Keratinocyte (primary cell): ENCODE measurements around the gene STRC. TPM values are rescaled to one million over a fixed set of nuclear protein-coding genes. Genes with fewer than 3 reads are reported as not detected.
A peak's percentile ranks its signal among the peaks of the same experiment; 100 is the strongest.
"Not testable (repeated sequence)": the region's sequence is repeated elsewhere in the genome, so short reads cannot be mapped to it uniquely, and the experiment has no call there.

Experiments used
- DNase-seq: peaks from one replicate; pipeline ENCODE4 v3.0.0-alpha.2; 2011; ENCODE audit warnings: low read depth, missing footprints, low spot score
- FAIRE-seq: peaks from 2 replicates; lab custom pipeline; 2011; peaks lifted over from hg19 to GRCh38; lab: Jason Lieb, UNC
- H2AFZ ChIP-seq: 2 replicates; pipeline ENCODE4 v1.6.0; 2012; ENCODE audit warnings: low read length, control low read depth, inconsistent platforms; ENCODE audit not compliant: control insufficient read depth
- H3K27ac ChIP-seq: 2 replicates; pipeline ENCODE4 v1.5.1; 2011; ENCODE audit warnings: low read length; ENCODE audit not compliant: control insufficient read depth, insufficient read depth
- H3K27me3 ChIP-seq: 3 replicates; pipeline ENCODE4 v1.6.0; 2011; ENCODE audit warnings: low read length; ENCODE audit not compliant: control insufficient read depth, insufficient read depth; ENCODE audit errors: extremely low read depth
- H3K36me3 ChIP-seq, 2 experiments: 2 replicates in 1 of 2; 3 replicates in 1 of 2; pipeline ENCODE4 v1.5.1; 2011; ENCODE audit warnings: low read length in 2 of 2, mild to moderate bottlenecking in 1 of 2; ENCODE audit not compliant: control insufficient read depth in 2 of 2, insufficient read depth in 2 of 2; ENCODE audit errors: extremely low read depth in 1 of 2
- H3K4me1 ChIP-seq: 3 replicates; pipeline ENCODE4 v1.5.1; 2011; ENCODE audit warnings: low read length; ENCODE audit not compliant: control insufficient read depth, insufficient read depth; ENCODE audit errors: extremely low read depth
- H3K4me2 ChIP-seq: 3 replicates; pipeline ENCODE4 v1.6.0; 2011; ENCODE audit warnings: low read depth, low read length; ENCODE audit not compliant: control insufficient read depth, insufficient read depth; ENCODE audit errors: extremely low read depth
- H3K4me3 ChIP-seq, 3 experiments: fragments of 200-600 bp in 1 of 3; sonication (generic) in 1 of 3; 2 replicates in 2 of 3; 3 replicates in 1 of 3; pipeline ENCODE4 v1.5.1; 2011 to 2016; ENCODE audit warnings: low read length in 3 of 3, mild to moderate bottlenecking in 3 of 3, control low read depth in 2 of 3, inconsistent platforms in 1 of 3, low read depth in 1 of 3, mixed read lengths in 1 of 3, mixed run types in 1 of 3, moderate library complexity in 1 of 3; ENCODE audit not compliant: control insufficient read depth in 2 of 3, insufficient read depth in 2 of 3; ENCODE audit errors: extremely low read depth in 1 of 3
- H3K79me2 ChIP-seq: 2 replicates; pipeline ENCODE4 v1.6.0; 2012; ENCODE audit warnings: low read length; ENCODE audit not compliant: control insufficient read depth, insufficient read depth
- H3K9ac ChIP-seq: 3 replicates; pipeline ENCODE4 v1.6.0; 2011; ENCODE audit warnings: low read length; ENCODE audit not compliant: control insufficient read depth, insufficient read depth; ENCODE audit errors: extremely low read depth
- H3K9me1 ChIP-seq: 3 replicates; pipeline ENCODE4 v1.6.0; 2011; ENCODE audit warnings: low read length; ENCODE audit not compliant: control insufficient read depth, insufficient read depth; ENCODE audit errors: extremely low read depth
- H3K9me3 ChIP-seq: 2 replicates; pipeline ENCODE4 v1.5.1; 2012; ENCODE audit warnings: low read depth, low read length; ENCODE audit not compliant: control insufficient read depth
- H4K20me1 ChIP-seq: 3 replicates; pipeline ENCODE4 v1.6.0; 2011; ENCODE audit warnings: low read length; ENCODE audit not compliant: control insufficient read depth, insufficient read depth; ENCODE audit errors: extremely low read depth
- CTCF ChIP-seq, 3 experiments: IDR thresholded peaks in 1 of 3; conservative IDR thresholded peaks in 1 of 3; optimal IDR thresholded peaks in 1 of 3; 2 replicates in 2 of 3; 3 replicates in 1 of 3; pipeline versions ENCODE3 to v1.5.1; 2011; ENCODE audit warnings: low read length in 3 of 3, mild to moderate bottlenecking in 3 of 3, moderate library complexity in 2 of 3, control low read depth in 1 of 3, inconsistent platforms in 1 of 3; ENCODE audit not compliant: insufficient read depth in 2 of 3; ENCODE audit errors: extremely low read depth in 1 of 3
- EZH2 ChIP-seq: IDR thresholded peaks from one replicate; pipeline ENCODE4 v1.6.1; 2012; ENCODE audit warnings: inconsistent platforms, mild to moderate bottlenecking, low read length, moderate library complexity
- dilution Hi-C: fragments of 300-500 bp; cut with MboI; formaldehyde crosslinking; loops from one replicate; pipeline ENCODE4 v1.7.0; 2020; ENCODE audit warnings: low sequenced_read_pairs; ENCODE audit not compliant: extremely low pct_ligation_motif_present
- polyA plus RNA-seq, 5 experiments: library from polyadenylated mRNA; depleted of rRNA in 3 of 5; stranded (reverse) in 3 of 5; stranded (forward) in 1 of 5; unstranded in 1 of 5; fragments of >200 nt; gene quantifications; 1 replicate in 1 of 5; 2 replicates in 3 of 5; 3 replicates in 1 of 5; pipeline versions ENCODE4 v1.2.1 to v1.2.3, GENCODE V29; 2011 to 2012; ENCODE audit warnings: missing spikeins in 2 of 5, low read depth in 1 of 5, low replicate concordance in 1 of 5

STRC gene
- polyA plus RNA-seq, 1 donor (not counting 4 experiments of a cell fraction or from before 2014, with no cell fraction given), result 0.12 TPM

GRCh38 chr15:43649430-43649926 is 30.9 kb upstream of the STRC start:
- H4K20me1 ChIP-seq, H3K79me2 ChIP-seq, H3K27ac ChIP-seq, DNase-seq, H3K27me3 ChIP-seq, H3K36me3 ChIP-seq, H3K4me3 ChIP-seq, H2AFZ ChIP-seq, H3K4me1 ChIP-seq, H3K9me3 ChIP-seq, H3K9ac ChIP-seq, H3K4me2 ChIP-seq, dilution Hi-C loops, H3K9me1 ChIP-seq: not testable (repeated sequence)
- FAIRE-seq, result peak; percentile 69

- Histone ChIP-seq H3K79me2 (no peaks in the 10 kb centered on the region), H4K20me1 (no peaks in the 10 kb centered on the region), H3K27me3 (no peaks in the 10 kb centered on the region), H3K4me1 (no peaks in the 10 kb centered on the region), H3K27ac (no peak within 1 kb of the TSS), H3K4me2 (no peak within 1 kb of the TSS), H3K4me3 (no peak within 1 kb of the TSS), H3K9me3 (no peaks in the 10 kb centered on the region), H2AFZ (no peak within 1 kb of the TSS), H3K9me1 (no peaks in the 10 kb centered on the region), H3K36me3 (no peaks in the 10 kb centered on the region), H3K9ac (no peak within 1 kb of the TSS)
- dilution Hi-C loops, result no loop called here
- DNase-seq (no peak), FAIRE-seq (no peak)
- no peak for TF ChIP-seq EZH2
- TF ChIP-seq CTCF (optimal IDR thresholded peaks at IDR 0.05 in 1 of 3, IDR thresholded peaks at IDR 0.05 in 1 of 3, conservative IDR thresholded peaks at IDR 0.05 in 1 of 3; ENCODE audit: extremely low read depth in 1 of 3, insufficient read depth in 2 of 3, low read length in 3 of 3), result no peak
Observed at GRCh38 chr15:43648649-43649429, 30.2 kb upstream of the STRC start, which contains the start of gene CATSPER2. Gene CATSPER2 (minus strand): TSS chr15:43648844. CDS start chr15:43648061, 783 bp downstream.

- H3K4me3 ChIP-seq, H3K27ac ChIP-seq, H3K4me2 ChIP-seq, dilution Hi-C loops, H3K79me2 ChIP-seq, H3K36me3 ChIP-seq, FAIRE-seq, H3K4me1 ChIP-seq, DNase-seq, H3K9ac ChIP-seq, H2AFZ ChIP-seq, H4K20me1 ChIP-seq, H3K9me3 ChIP-seq, H3K27me3 ChIP-seq, H3K9me1 ChIP-seq: not testable (repeated sequence)
Observed at GRCh38 chr15:43638464-43639204, 20.0 kb upstream of the STRC start.

- H3K4me3 ChIP-seq, H3K36me3 ChIP-seq, H2AFZ ChIP-seq, H3K9me3 ChIP-seq, H4K20me1 ChIP-seq, H3K27ac ChIP-seq, FAIRE-seq, H3K79me2 ChIP-seq, H3K9me1 ChIP-seq, H3K27me3 ChIP-seq, dilution Hi-C loops, H3K4me1 ChIP-seq, H3K9ac ChIP-seq, H3K4me2 ChIP-seq, DNase-seq: not testable (repeated sequence)
Observed at GRCh38 chr15:43626937-43627336, 8.3 kb upstream of the STRC start.
